GM12865 (cell line): Measurements from ENCODE around the gene USP21.

Experiments used
- DNase-seq: peaks from one replicate; pipeline ENCODE4 v3.0.0; 2010; ENCODE audit warnings: low read depth
- H3K4me3 ChIP-seq: 2 replicates; pipeline ENCODE4 v1.5.1; 2011; ENCODE audit warnings: mild to moderate bottlenecking, low read depth, low read length, control low read depth
- TF ChIP-seq, protein P1 (sequence below): IDR thresholded peaks from 2 replicates; pipeline ENCODE4 v1.5.1; 2011; ENCODE audit warnings: low read length, control low read depth, low read depth, inconsistent platforms; ENCODE audit not compliant: insufficient read depth; ENCODE audit errors: missing control alignments

The USP21 gene

DNA sequence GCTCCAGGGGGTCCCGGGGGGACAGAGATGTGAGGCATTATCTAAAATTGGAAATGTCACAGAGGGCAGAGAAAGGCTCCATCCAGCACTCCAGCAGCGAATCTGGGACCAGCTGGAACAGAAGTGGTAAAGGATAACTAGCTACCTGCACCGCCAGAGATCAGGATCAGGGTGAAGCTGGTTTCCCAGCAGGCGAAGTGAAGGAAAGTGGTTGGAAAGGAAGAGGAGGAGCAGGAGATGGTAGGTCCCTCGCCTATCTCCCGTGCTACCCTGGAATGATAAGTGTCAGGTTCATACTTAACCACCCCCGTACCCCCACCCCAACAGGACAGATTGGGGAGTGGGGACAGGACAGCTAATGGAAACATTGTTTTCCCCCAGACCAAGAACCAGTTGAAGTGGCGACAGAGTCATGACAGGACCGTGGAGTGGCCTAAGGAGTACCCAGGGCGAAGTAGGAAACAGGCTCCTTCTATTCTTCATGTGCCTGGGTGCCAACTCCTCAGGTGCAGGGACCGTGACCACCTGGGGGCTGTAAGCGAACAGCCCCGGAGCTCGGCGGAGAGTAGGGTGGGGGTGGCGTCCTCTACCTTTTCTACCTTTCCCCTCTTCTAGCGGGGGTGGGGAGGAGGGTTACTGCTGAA lies 17.3 kb downstream of the USP21 start:
- H3K4me3 ChIP-seq: peak overlapping the region; percentile 74
- no peak for DNase-seq
- TF ChIP-seq, protein P1, sequence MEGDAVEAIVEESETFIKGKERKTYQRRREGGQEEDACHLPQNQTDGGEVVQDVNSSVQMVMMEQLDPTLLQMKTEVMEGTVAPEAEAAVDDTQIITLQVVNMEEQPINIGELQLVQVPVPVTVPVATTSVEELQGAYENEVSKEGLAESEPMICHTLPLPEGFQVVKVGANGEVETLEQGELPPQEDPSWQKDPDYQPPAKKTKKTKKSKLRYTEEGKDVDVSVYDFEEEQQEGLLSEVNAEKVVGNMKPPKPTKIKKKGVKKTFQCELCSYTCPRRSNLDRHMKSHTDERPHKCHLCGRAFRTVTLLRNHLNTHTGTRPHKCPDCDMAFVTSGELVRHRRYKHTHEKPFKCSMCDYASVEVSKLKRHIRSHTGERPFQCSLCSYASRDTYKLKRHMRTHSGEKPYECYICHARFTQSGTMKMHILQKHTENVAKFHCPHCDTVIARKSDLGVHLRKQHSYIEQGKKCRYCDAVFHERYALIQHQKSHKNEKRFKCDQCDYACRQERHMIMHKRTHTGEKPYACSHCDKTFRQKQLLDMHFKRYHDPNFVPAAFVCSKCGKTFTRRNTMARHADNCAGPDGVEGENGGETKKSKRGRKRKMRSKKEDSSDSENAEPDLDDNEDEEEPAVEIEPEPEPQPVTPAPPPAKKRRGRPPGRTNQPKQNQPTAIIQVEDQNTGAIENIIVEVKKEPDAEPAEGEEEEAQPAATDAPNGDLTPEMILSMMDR: no peak

DNA sequence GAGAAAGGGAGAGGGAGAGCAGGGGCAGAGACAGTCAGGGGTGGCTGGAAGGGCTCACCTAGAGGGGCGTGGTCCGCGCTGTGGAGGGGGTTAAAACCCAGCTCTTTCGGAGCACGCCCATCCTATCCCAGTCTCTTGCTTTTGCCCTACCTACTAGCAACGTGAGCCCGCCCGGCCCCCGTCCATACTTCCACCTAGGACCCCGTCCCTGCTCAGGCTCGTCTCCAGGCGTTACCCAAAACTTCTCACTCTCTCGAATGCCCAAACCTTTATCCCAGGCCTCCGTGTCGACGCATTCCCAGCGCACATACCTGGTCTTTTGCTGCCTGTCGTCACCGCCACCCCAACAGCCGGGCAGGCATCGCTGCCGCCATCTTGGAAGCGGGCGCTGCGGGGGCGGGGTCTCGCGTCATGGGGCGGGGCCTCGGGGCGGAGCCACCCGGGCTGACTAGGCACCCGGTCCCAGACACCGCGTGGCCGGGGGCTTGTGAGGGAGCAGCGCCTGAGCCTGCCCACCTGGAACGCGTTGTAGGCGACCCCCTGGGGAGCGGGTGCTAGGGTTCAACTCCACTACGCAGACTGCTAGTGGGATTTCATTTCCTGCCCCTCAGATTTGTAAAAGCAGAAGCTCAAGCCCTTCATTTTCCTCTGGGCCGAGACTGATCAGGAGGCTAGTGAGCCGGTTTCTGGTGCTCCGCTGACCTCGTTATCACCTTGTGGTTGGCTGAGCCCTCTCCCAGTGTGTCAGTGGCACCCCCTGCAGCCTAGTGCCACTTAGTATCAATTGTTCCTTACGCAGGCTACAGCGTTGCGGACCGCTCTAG lies 18.0 kb downstream of the USP21 start, which contains the start of gene B4GALT3:
Gene B4GALT3, minus strand, starts transcription at position 396 of the 824 bp plus-strand sequence. CDS start 1,447 bp downstream, outside the sequence.
- DNase-seq: peak; percentile 90
- H3K4me3 ChIP-seq: peak within 1 kb of the TSS; percentile 74
- TF ChIP-seq, protein P1: no peak

GRCh38 chr1:161177936-161178244 lies 18.6 kb downstream of the USP21 start:
- no peak for DNase-seq
- TF ChIP-seq, protein P1: no peak
- H3K4me3 ChIP-seq: peak overlapping the region; percentile 74

- TF ChIP-seq, protein P1: no peak
- H3K4me3 ChIP-seq: no peak overlapping the region
- DNase-seq: no peak
These were observed 20.4 kb downstream of the USP21 start for GRCh38 chr1:161179698-161180097.

DNA sequence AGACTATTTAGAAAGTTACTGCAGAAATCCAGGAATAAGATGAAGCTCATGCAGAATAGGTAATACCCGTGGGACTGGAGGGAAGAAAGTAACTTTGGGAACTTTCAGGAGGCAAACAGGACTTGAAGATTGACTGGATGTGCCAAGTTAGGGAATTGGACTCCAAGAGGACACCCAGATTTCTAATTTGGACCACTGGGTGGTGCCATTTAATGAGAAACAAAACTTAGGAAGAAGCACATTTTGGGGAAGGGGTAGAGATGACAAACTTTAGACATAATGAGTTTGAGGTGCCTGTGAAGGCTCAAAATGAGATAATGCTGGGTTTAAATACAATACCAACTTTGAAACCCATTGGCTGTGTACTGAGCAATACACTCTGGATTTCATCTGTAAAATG lies 21.3 kb downstream of the USP21 start:
- DNase-seq: no peak
- no peak overlapping the region for H3K4me3 ChIP-seq
- TF ChIP-seq, protein P1: no peak

- TF ChIP-seq, protein P1: no peak
- H3K4me3 ChIP-seq: peak overlapping the region; percentile 21
- peak; percentile 89 for DNase-seq
These were observed 22.9 kb downstream of the USP21 start for GRCh38 chr1:161182214-161182613.

GRCh38 chr1:161185282-161185682 lies 26.0 kb downstream of the USP21 start:
- peak; percentile 97 for DNase-seq
- H3K4me3 ChIP-seq: peak overlapping the region; percentile 63
- TF ChIP-seq, protein P1: no peak
